Natural killer cell (primary cell): ENCODE results near the gene ISG20. TPM values are rescaled to one million over a fixed set of nuclear protein-coding genes. Genes with fewer than 3 reads are reported as not detected.

ENCODE experiments used
- ATAC-seq, 3 donors: fragments of 150-1000 bp in 2 of 3; fragments of 200-7000 bp in 1 of 3; cut with Tn5 transposase; 1 replicate in 1 of 3; 2 replicates in 2 of 3; pipeline ENCODE4 v1.10.0; 2021; ENCODE audit warnings: mild to moderate bottlenecking in 2 of 3, moderate library complexity in 2 of 3
- DNase-seq, 2 donors: peaks; one replicate each; pipeline versions ENCODE4 v3.0.0 to v3.0.0-alpha.2; 2013 to 2021; ENCODE audit warnings: mixed read lengths in 1 of 2
- H3K27ac ChIP-seq: one replicate; pipeline ENCODE4 v1.5.1; 2013; ENCODE audit warnings: mild to moderate bottlenecking, low read length
- H3K27me3 ChIP-seq: one replicate; pipeline ENCODE4 v1.6.1; 2013; ENCODE audit warnings: low read length; ENCODE audit not compliant: control insufficient read depth, insufficient read depth
- H3K36me3 ChIP-seq: one replicate; pipeline ENCODE4 v1.6.1; 2013; ENCODE audit warnings: low read length; ENCODE audit not compliant: control insufficient read depth, insufficient read depth
- H3K4me1 ChIP-seq: one replicate; pipeline ENCODE4 v1.6.1; 2013; ENCODE audit warnings: low read length; ENCODE audit not compliant: control insufficient read depth, insufficient read depth
- H3K4me3 ChIP-seq: one replicate; pipeline ENCODE4 v1.5.1; 2013; ENCODE audit warnings: low read length
- H3K9me3 ChIP-seq: one replicate; pipeline ENCODE4 v1.6.1; 2013; ENCODE audit warnings: low read length; ENCODE audit not compliant: control insufficient read depth, insufficient read depth
- H3K27ac Mint-ChIP-seq, 2 donors: one replicate each; pipeline ENCODE4 v1.8.0; 2022; ENCODE audit warnings: mild to moderate bottlenecking in 2 of 2, mixed read lengths in 2 of 2, moderate library complexity in 1 of 2
- H3K27me3 Mint-ChIP-seq, 2 donors: one replicate each; pipeline ENCODE4 v1.8.0; 2022; ENCODE audit warnings: low read depth in 2 of 2, mixed read lengths in 2 of 2
- H3K36me3 Mint-ChIP-seq: one replicate; pipeline ENCODE4 v1.8.0; 2022; ENCODE audit warnings: mixed read lengths
- H3K4me1 Mint-ChIP-seq, 2 donors: one replicate each; pipeline ENCODE4 v1.8.0; 2022; ENCODE audit warnings: mixed read lengths in 2 of 2
- H3K4me3 Mint-ChIP-seq: one replicate; pipeline ENCODE4 v1.8.0; 2022; ENCODE audit warnings: mild to moderate bottlenecking, moderate library complexity, mixed read lengths
- H3K9me3 Mint-ChIP-seq, 2 donors: one replicate each; pipeline ENCODE4 v1.8.0; 2022; ENCODE audit warnings: mixed read lengths in 2 of 2
- WGBS: methylation state at CpG from one replicate; pipeline ENCODE4 v1.1.7; 2013; ENCODE audit warnings: missing lambda C conversion rate; ENCODE audit not compliant: insufficient coverage; 5-methylcytosine and 5-hydroxymethylcytosine counted together
- intact Hi-C: fragments of 100-400 bp; cut with micrococcal nuclease; formaldehyde crosslinking; loops from one replicate; pipeline ENCODE4 v1.14.2; 2022
- total RNA-seq, 4 donors: library from RNA; stranded (reverse); fragments of 120-200 nt in 1 of 4; gene quantifications; one replicate each; pipeline versions ENCODE4 v1.2.3 to v1.2.4, GENCODE V29; 2013 to 2022
- TF ChIP-seq, protein P1 (sequence below): fragments of 200-600 bp; IDR thresholded peaks from one replicate; pipeline ENCODE4 v1.8.0; 2022; ENCODE audit warnings: antibody characterized with exemption

The ISG20 gene
- total RNA-seq, 3 donors from 2014 or later (not counting 1 experiment from before 2014, with no cell fraction given), result 80.6 to 137 (median 116) TPM

DNA sequence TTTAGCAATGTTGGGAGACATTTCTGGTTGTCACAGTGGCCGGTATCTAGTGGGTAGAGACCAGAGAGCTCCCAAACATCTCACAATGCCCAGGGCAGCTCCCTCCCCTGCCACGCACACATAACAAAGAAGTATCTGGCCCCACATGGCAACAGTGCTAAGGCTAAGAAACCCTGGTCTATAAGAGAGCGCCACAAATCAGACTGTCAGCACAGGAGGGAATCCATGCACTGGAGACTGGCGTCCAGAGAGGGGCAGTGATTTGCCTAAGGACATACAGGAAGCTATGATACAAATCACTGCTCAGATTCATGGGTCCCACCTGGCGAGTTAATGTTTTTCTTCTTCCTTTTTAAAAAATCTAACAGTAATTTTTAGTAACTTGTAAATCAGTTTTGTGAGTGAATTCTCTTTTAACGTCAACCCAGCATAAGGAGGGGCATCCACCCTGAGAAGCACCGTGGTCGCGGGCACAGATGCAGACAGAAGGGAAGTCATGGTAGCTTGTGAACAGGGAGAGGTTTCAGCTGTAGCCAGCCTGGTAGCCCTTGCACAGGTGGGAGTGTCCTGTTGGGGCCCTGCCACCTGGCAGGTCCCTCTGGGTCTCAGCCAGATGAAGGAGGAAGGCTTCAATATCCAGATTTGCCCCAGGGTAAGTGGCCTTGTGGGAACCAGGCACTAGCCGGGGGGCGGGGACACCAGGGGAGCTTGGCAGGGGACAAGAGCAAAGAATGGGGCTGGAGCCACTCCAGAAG lies 8.7 kb downstream of the ISG20 start:
- Mint-ChIP-seq H3K27me3 (no peaks in the 10 kb centered on the region), H3K4me1 (peaks cover 53 to 62% of the 10 kb centered on the region in 2 donors), H3K27ac (peak overlapping the region; percentile 87 to 95), H3K36me3 (peaks cover 6% of the 10 kb centered on the region), H3K4me3 (peak overlapping the region; percentile 43), H3K9me3 (no peaks in the 10 kb centered on the region)
- ATAC-seq (no peak), DNase-seq (no peak)
- H3K9me3 ChIP-seq, result no peaks in the 10 kb centered on the region
- H3K27me3 ChIP-seq, result no peaks in the 10 kb centered on the region
- 76% methylated on average over 11 of the region's 11 CpGs for WGBS
- peaks cover 33% of the 10 kb centered on the region for H3K36me3 ChIP-seq
- intact Hi-C loops, result no loop called here
- H3K27ac ChIP-seq, result peak overlapping the region; percentile 22
- H3K4me1 ChIP-seq, result peaks cover 57% of the 10 kb centered on the region
- TF ChIP-seq, protein P1, sequence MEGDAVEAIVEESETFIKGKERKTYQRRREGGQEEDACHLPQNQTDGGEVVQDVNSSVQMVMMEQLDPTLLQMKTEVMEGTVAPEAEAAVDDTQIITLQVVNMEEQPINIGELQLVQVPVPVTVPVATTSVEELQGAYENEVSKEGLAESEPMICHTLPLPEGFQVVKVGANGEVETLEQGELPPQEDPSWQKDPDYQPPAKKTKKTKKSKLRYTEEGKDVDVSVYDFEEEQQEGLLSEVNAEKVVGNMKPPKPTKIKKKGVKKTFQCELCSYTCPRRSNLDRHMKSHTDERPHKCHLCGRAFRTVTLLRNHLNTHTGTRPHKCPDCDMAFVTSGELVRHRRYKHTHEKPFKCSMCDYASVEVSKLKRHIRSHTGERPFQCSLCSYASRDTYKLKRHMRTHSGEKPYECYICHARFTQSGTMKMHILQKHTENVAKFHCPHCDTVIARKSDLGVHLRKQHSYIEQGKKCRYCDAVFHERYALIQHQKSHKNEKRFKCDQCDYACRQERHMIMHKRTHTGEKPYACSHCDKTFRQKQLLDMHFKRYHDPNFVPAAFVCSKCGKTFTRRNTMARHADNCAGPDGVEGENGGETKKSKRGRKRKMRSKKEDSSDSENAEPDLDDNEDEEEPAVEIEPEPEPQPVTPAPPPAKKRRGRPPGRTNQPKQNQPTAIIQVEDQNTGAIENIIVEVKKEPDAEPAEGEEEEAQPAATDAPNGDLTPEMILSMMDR, result no peak
- no peak overlapping the region for H3K4me3 ChIP-seq

DNA sequence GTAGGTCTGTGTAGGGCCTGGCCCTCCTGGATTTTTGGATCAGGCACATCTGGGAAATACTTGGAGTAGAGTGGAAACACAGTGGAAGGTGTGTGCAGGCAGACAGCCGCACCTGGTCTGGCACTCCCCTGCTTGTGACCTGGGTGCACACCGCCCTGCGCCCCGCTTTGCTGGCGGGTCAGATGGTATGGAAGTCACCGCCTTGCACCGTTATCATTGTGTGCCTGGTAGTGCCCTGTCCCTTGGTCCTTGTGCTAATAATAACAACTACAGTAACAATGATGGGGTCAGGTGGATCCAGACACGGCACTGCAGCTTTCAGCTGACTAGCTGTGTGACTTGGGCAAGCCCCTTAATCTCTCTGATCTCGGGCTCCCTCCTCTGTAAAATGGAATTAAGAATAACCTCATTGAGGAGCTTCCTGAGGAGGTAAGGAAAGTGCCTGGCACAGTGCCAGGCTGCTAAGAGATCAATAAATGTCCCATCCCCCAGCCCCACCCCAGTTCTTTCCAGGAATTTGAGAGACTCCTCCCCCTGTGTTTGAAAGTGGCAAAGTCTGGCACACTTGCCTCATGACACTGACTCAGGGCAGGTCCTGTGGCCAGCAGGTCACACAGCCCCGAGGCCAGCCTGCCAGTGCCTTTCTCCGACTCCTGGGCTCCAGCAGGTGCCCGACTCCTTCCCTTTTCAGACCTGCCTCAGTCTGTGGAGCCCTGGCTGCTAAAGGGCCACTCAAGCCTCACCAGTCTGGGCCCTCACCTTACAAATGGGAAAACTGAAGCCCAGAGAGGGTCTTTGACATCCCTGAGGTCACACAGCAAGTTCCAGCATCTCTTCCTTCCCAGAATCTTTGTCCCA lies 9.8 kb downstream of the ISG20 start:
- DNase-seq, result peak in 1 of 2 donors; percentile 57
- intact Hi-C loops, result no loop called here

DNA sequence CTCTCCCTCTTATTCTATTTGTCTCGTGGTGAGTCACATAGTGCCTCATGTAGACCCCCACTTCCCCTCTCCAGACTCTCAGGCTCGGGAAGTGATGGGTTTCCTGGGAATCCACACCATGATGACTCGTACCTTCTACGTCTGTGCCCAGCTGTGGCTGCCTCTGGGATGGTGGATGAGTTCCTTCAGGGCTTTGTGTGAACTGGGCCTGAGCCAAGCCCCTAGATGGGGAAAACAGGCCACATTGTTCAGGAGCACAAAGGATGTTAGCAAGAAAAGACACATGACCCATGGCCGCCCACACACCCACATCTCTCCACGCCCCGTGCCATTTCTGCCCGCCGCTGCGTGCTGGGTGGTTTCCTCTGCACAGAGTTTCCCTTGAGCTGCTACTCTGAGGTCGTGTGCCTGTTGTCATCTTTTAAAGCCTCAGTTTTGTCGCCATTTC lies 10.5 kb downstream of the ISG20 start:
- Mint-ChIP-seq H3K4me1 (peaks cover 52 to 62% of the 10 kb centered on the region in 2 donors), H3K9me3 (no peaks in the 10 kb centered on the region), H3K27ac (peak overlapping the region; percentile 87 to 95), H3K27me3 (no peaks in the 10 kb centered on the region), H3K36me3 (peaks cover 6% of the 10 kb centered on the region), H3K4me3 (peak overlapping the region; percentile 21)
- Histone ChIP-seq H3K4me1 (peaks cover 62% of the 10 kb centered on the region), H3K27ac (peak overlapping the region; percentile 95), H3K27me3 (no peaks in the 10 kb centered on the region), H3K4me3 (no peak overlapping the region), H3K36me3 (peaks cover 47% of the 10 kb centered on the region), H3K9me3 (no peaks in the 10 kb centered on the region)
- DNase-seq, result peak; percentile 67 to 79
- WGBS, result 13% methylated on average over 10 of the region's 12 CpGs
- TF ChIP-seq, protein P1, result no peak
- intact Hi-C loops, result no loop called here
- peak; percentile 80 to 93 (median 91) for ATAC-seq

More for the DNA sequence above, 9.8 kb downstream of the ISG20 start:
- TF ChIP-seq, protein P1, result no peak
- peaks cover 6% of the 10 kb centered on the region for H3K36me3 Mint-ChIP-seq
- 87% methylated on average over 12 of the region's 12 CpGs for WGBS
- peaks cover 58 to 69% of the 10 kb centered on the region in 2 donors for H3K4me1 Mint-ChIP-seq
- Histone ChIP-seq H3K27me3 (no peaks in the 10 kb centered on the region), H3K4me1 (peaks cover 62% of the 10 kb centered on the region), H3K9me3 (no peaks in the 10 kb centered on the region), H3K27ac (peak overlapping the region; percentile 95), H3K4me3 (no peak overlapping the region), H3K36me3 (peaks cover 42% of the 10 kb centered on the region)
- peak overlapping the region; percentile 87 to 95 for H3K27ac Mint-ChIP-seq
- no peak for ATAC-seq
- H3K4me3 Mint-ChIP-seq, result peak overlapping the region; percentile 31
- no peaks in the 10 kb centered on the region for H3K27me3 Mint-ChIP-seq
- H3K9me3 Mint-ChIP-seq, result no peaks in the 10 kb centered on the region
